Epidermal melanocyte (primary cell): ENCODE measurements around the gene CRACR2A.

ENCODE experiments used
- DNase-seq: peaks from one replicate; pipeline ENCODE4 v3.0.0; 2011; ENCODE audit warnings: low spot score; ENCODE audit not compliant: insufficient read length

The CRACR2A gene

DNA sequence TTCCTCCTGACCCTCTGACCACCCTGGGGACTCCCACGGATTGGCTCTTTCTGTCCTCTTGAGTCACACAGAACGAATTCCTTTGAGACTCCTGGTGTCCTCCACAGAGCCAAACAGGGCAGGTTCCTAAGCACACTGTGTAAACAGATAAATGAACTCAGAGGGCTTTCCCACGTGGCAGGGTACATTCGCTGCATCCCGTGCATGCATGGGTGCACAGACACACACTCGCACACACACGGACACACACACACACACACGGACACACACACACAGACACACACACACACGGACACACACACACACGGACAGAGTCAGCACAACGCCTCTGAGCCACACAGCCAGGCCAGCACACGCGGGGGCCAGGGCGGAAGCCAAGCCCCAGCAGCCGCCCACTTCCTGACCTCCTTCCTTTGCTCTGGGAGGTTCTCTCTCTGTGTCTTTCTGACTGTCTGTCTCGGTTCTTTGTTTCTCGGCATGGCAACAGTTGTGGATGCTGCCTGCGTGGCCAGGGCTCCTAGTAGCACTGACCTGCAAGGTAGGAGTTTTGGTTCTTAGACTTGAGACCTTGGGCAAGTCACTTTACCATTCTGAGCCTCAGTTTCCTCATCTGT, 706 bp downstream of the CRACR2A start:
- DNase-seq: no peak

DNA sequence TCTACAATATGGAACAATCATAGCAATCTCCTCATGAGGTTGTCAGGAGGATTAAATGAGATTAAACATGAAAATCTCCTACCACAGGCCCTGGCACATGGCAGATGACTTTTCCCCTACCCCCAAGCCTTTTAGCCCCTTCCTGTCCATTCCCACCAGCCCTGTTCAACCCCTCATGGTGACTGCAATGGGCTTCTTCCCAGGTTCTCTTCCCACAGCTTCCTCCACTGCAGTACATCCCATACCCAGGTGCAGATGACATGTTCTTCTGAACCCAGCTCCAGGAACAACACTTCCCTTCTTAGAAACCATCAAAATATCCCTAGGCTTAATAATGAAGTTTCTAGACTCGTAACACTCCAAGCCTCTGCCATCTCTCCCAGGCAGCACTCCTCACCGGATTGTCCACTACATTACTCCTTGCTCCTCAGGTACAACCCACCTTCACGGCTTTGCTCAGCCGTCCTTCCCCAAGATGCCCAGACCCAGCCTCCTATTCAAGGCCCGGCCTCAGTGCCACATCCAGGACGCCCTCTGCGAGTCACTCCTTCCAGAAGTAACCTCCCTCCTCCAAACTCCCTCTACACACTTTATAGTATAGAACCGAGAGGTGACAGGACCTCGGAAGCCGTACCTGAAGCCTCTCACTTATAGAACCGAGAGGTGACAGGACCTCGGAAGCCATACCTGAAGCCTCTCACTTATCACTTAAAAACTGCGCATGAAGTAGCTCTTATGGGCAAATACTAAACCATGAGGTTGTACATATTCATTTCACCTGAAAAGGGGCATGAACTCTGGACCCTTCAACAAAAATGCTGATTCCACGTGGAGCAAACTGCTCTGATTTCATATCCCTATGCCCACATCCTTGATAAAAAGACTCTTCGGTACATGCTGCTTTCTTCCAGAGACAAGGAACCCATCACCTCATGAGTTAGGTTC, 1.5 kb downstream of the CRACR2A start:
- no peak for DNase-seq

DNA sequence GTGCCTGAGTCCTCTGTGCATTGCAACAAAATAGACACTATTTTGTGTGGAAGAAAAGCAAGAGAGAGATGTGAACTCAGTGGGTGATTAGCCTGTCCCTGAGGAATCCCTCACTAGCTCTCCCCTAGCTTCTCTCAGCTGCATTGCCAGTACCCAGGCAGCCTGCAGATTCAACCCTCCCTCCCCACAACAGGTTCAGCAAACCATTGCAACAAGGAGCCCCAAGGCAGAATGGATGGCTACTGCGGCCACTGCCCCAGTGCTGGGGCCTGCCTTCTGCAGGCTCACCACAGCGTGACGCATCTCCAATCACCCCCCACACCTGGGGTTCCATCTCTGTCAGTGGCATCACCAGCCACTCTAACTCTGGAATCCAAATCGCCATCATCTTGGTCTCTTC, 2.3 kb downstream of the CRACR2A start:
- DNase-seq: no peak

DNA sequence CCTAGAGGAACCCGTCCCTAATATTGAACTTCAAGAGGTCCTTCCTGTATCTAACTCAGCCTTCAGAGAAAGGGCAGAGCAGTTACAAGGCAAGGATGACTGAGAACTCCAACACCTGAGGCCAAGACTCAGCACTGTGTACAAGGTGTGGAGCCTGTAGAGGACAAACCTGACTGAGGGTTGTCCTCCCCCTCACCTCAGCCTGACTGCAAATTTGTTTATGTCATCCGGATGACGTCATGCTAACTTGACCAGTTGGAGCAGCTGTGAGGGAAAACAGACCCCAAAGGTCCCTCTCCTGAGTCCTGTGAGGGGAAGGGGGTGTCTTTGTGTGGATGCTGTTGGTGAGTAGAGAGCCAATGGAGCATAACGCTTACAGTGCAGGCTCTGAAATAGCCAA, 4.3 kb downstream of the CRACR2A start:
- no peak for DNase-seq

DNA sequence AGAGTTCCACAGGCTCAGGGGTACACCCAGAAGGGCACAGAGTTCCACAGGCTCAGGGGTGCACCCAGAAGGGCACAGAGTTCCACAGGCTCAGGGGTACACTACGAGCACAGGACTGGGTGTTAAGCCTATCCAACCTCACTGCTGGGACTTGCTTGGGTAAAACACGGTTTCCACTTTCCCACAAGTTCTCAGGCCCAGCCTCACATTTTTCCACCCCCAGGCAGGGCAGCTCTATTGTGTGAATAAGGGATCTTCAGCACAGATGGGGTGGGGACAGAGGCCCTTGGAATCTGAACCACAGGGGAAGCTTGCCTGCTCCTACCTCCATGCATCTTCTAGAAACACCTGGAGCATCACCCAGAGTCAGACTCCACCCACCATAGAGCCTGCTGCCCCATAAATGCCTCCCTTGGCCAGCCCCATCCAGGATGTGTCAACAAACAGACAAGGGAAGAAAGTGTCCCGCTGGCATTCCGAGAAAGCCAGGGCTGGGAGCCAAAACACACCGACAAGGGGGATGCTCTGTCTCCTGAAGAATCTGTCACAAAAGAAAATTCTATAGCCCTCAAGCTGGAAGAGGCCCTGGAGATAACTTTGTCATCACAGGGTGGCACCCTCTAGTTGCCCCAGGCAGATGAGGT, 4.8 kb downstream of the CRACR2A start:
- no peak for DNase-seq

DNA sequence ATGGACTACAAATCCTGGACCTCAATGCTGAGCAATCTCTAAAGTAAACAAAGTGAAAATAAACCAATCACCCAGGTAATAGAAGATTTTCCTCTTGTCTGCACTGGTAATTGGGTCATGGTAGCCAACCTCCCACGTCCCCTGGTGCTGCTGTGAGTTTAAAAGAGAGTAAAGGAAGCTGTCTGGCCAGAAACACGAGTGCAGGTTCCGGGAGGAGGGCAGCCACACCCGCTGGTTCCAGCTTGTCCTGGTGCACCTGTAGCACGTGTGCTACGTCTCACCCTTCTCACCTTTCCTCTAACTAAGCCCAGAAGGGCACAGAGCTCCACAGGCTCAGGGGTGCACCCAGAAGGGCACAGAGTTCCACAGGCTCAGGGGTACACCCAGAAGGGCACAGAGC, 5.4 kb downstream of the CRACR2A start:
- no peak for DNase-seq

DNA sequence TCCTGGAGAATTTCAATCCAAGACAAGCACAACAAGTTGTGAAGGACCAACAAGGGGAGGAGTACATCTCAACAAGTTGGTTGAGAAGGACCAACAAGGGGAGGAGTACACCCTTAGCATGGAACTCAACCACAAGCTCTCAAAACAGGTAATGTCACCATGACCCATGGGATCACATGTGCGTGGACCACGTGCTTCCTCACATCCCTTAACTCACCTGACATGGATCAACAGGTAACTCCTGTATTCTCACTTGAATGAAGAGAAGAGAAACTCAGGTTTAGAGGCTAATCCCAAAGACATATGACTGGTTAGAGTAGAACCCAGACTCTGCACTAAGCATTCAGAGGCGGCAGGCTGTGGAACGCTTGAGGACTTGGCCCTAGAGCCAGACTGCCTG, 6.2 kb downstream of the CRACR2A start:
- DNase-seq: no peak

DNA sequence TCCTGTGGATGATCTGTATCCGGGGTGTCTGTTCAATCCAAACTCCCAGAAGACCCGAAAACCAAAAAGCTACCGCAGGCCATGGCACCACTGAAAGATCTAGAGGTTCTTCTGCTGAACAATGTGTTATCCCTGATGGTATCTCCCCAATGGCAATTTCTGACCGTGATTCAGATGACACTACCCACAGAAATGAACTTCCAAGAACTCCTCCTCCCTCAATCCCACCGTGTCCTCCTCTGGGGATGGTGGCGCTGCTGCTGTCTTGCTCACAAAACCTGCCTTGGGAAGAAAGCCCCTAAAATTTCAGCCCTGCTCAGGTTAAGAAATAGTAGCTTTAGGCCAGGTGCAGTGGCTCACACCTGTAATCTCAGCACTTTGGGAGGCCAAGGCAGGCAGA, 7.8 kb downstream of the CRACR2A start:
- no peak for DNase-seq

DNA sequence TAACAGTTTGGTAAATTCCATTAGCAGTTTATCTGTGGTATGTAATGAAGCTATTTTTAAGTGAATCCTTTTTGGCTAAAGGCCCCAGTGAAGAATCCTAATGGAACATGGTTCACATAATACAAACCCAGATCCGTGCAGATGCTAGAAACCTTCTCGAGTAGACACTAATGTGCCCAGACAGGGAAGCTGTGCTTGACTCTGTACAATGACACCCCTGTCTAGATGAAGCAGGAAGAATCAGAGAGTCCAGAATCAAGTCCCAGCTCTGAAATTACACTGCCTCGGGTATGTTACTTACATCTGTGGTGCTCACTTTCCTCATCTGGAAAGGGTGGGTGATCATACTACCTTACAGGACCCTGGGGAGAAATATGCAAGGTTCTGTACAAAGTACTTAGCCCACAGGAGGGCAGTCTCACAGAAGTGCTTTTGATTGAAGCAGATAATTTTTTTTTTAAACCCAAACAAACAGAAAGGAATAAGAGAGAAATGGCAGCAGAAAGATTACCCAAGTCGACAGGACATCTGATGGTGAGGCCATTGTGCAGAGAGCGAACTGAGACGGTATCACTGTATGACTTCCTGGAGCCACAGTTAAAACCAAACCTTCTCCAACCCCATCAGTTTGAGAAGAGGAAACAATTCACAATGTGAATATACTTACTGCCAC, 8.5 kb downstream of the CRACR2A start:
- DNase-seq: no peak

DNA sequence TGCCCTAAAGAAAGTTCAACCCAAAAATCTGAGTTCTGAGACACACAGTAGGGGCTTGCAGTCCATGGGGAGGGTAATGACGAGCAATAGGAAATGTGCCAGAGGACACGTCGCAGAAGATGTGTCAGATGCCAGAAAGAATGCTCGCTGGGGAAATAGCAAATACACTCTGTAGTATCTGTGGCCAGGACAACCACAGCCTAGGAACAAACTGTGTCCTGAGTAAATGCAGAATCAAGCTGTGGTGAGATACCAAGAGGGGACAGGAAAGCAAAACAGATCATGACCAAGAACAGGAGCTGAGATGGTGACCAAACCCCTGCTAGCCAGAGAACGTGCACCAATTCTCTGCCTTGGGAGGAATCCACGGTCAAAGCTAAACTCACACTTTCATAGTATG, 9.1 kb downstream of the CRACR2A start:
- DNase-seq: no peak

DNA sequence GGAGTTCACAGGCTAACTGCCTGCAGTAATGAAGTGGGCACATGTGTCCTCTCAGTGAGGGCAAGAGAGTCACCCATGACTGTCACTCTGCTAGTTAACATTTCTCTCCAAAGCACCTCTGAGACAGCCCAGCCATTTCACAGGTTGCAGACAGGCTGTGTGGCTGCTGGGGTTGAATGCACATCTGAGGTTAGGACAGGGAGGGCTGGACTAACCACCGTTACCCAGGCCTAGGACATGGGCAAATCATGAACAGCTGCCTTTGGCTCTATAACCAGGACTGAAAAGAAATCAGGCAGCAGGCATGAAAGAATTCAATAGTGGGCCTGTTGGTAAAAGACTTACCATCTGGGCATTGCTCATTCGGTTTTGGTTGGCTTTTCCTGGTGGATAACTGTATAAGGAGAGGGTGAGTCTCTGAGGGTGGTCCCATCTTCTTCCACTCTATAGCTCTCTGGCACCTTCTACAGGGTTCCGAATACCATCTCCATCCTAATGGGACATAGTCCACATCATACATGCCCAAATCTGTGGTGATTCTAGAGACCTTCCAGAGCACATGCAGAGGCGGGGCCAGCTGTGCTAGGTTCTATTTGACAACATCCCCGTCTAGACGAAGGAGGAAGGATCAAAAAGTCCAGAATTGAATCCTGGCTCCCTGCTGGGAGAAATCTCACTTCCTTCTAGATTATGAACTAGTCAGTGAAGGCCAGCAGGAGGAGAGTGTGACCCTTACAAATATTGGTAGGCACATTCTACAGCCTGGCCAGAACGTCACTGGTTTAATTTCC, 10.8 kb downstream of the CRACR2A start:
- DNase-seq: no peak

DNA sequence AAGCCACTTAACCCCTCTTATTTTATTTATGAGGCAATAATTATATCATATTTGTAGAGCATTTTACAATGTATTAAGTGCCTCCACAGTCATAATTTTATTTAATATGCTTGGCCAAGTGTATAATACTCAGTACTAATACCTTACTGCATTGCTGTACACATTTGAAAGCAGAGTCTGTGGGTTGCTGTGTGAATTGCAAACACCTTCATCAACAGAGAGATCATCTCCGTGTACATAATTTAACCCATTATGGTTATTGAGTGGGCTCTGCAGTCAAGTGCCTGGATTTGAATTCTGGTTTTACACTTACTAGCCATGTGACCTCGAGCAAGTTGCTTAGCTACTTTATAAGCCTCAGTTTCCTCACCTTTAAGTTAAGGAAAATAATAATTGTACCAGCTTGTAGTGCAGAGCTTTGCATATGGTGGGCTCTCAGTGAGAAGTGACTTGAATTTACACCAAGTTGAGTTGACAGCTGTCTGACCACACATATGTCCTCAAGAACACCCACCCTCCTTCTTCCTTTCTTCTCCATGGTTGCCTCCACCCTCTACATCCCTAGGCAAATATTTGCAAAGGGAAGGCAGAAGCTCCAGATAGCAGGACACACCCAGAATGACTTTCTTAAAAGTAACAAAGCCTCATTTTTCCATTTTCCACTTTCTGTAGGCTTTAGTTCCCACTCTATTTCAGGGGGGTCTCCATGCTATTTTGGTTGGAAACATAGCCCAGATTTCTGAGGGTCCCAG, 12.3 kb downstream of the CRACR2A start:
- no peak for DNase-seq

DNA sequence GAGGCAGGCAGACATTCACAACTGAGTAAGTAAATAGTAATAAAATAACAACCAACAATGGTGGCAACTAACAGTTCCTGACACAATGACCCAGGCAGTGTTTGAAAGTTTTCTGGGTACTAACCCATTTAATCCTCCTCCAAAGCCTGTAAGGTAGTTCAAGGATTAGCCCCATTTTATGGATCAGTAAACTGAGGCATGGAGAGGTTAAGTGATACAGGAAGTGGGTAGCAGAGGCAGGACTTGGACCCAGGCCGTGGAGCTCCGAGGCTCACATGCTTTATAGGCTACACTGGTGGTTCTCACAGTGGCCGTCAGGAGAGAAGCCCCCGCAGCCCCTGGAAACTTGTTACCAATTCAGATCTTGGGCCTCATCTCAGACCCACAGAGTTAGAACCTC, 17.5 kb downstream of the CRACR2A start:
- DNase-seq: no peak

DNA sequence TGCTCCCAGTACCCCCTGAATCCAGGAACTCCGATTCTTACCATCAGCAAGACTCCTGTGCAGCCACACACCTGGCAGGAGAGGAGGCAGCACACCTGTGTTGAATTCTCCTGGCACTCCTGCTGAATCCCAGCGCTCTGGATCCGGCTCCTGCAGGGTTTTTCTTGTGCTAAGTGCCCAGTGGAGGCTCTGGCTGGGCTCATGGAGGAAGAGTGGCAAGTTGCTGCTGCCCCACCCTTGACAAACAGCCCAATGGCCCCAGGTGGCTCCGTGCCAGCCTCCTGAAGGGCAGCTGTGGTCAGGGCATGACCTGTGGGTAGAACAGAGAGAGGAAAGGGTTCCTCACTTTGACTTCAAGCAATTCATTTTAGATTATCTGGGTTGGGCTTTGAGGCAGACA, 20.0 kb downstream of the CRACR2A start:
- DNase-seq: no peak

DNA sequence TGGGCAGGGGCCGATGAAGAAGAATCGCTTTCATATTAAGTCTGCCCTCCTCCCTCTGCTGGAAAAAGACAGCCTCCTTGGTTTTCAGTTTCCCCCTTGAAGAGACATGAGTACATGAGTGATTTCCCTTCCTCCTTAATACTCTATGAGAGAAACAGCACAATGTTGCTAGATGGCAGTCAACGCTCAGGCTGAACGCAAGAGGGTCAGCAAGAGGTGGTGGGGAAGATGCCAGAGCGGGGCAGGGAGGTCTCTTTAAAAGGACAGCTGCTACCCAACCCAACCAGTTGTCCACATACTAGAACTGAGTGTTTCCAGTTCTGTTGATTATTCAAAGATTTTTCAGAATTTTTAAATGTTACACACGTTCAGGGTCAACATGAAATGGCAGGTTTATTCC, 22.8 kb downstream of the CRACR2A start:
- no peak for DNase-seq

DNA sequence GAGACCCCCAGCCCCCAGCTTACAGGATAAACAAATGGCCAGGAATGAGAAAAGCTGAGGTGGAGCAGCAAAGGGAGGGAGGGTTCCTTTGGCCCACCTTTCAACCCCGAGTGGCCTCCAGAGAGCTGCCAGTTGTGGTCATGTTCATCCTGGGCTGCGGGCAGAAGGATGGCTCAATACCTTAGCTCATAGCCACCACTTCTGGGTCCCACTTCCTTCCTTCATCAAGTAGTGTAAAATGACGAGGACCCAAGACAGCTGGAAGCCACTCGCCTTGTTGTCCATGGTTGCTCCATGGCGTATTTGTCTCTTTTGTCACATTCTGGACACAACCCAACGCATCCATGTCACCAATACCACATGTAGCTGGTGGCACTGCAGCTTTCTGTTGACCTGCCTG, 24.2 kb downstream of the CRACR2A start:
- DNase-seq: no peak

DNA sequence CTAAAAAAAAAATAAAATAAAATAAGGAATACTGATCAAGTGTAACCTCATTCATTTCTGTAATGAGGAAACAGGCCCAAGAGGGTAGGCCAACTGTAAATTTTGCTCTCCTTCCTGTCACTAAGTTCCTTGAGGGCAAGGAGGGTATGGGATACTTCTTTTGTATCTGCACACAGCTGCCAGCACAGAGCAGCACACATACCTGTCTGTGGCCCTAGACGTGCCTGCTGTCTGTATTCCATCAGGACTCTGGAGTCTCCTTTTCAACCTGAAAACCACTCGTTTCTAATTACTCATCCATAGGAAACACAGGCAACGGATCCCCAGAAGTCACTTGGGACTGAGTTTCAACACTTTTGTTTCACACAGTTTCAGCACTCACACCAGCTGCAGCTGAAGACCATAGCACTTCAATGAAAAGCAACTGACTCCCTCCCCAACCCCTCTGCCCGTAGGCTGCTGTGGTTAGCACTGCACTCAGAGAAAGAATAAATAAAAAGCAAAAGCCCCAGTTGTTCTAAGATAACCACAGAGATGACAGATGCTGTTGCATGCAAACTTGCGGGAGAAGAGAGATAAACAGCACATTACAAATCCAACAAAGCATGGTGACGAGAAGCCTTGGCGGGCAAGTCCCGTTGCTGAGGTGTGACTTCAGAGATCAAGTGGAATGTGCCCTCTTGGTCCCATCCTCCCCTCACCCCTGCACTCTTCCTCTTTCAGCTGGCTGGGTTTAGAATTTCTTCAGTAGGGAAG, 24.9 kb downstream of the CRACR2A start:
- DNase-seq: no peak

DNA sequence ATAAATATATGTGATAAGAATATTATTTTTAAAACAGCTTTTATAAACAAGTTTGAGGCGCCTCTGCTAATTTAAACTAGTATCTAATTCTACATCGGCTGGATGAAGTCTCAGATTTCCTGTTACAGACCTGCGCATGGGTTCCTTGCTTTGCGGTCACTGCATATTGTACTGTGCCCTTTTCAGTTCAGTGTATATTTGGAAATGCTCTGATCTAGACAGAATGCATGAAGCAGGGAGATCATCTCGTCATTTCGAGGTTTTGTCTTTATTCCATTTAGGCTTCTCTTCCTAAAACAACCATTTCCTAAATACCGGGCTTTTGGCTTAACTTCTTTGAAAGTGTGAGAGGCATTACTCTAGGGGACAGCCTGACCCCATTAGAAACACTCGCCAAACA, 25.6 kb downstream of the CRACR2A start:
- DNase-seq: no peak

DNA sequence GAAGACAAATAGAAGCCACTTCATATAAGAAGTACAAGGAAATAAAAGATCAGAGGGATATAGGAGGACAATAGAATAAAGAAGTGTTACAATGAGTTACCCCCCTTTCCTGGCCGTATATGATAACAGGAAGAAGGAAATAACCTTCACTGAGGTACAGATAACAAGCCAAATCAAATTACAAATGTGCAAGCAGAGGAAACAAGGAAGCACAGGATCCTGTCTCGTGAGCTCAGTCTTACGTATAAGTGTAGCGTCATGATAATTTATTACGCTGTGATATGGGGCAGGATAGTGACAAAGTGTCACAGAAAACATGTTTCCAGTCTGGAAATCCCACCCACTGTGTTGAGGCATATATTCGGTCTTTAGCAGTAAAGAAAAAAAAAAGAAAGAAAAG, 26.5 kb downstream of the CRACR2A start:
- DNase-seq: no peak
